HepG2 (cell line): ENCODE measurements around the gene MCM3. TPM values are rescaled to one million over a fixed set of nuclear protein-coding genes. Genes with fewer than 3 reads are reported as not detected.

ENCODE experiments used
- DZIP1 ChIP-seq: sonication (generic); formaldehyde crosslinking; IDR thresholded peaks from 2 replicates; pipeline ENCODE4 v1.5.0; 2020; ENCODE audit warnings: mild to moderate bottlenecking, missing genetic modification reagents
- ESRRA ChIP-seq: sonication (generic); formaldehyde crosslinking; IDR thresholded peaks from 2 replicates; pipeline ENCODE4 v1.5.1; 2020; ENCODE audit warnings: mild to moderate bottlenecking, low read depth, missing genetic modification reagents
- FOXA3 ChIP-seq: IDR thresholded peaks from 2 replicates; pipeline ENCODE4 v1.6.1; 2016; ENCODE audit warnings: missing genetic modification reagents, missing compliant biosample characterization
- GFI1 ChIP-seq: sonication (generic); formaldehyde crosslinking; IDR thresholded peaks from 2 replicates; pipeline ENCODE4 v1.5.0; 2020; ENCODE audit warnings: missing genetic modification reagents, mild to moderate bottlenecking, borderline replicate concordance
- GTF2F1 ChIP-seq: fragments of 150-350 bp; IDR thresholded peaks from 2 replicates; pipeline ENCODE4 v1.6.1; 2014; ENCODE audit warnings: low read length
- HMG20B ChIP-seq: conservative IDR thresholded peaks from 2 replicates; pipeline ENCODE4 v1.6.1; 2016; ENCODE audit warnings: missing genetic modification reagents, missing compliant biosample characterization
- KMT2A ChIP-seq: sonication (generic); formaldehyde crosslinking; IDR thresholded peaks from 2 replicates; pipeline ENCODE4 v1.4.0; 2020; ENCODE audit warnings: missing genetic modification reagents
- NKX3-1 ChIP-seq: sonication (generic); formaldehyde crosslinking; IDR thresholded peaks from 2 replicates; pipeline ENCODE4 v1.5.0; 2020; ENCODE audit warnings: missing genetic modification reagents
- PHF21A ChIP-seq: sonication (generic); formaldehyde crosslinking; IDR thresholded peaks from 2 replicates; pipeline ENCODE4 v1.5.0; 2020; ENCODE audit warnings: mild to moderate bottlenecking, missing genetic modification reagents
- POLR2AphosphoS5 ChIP-seq: IDR thresholded peaks from 2 replicates; pipeline ENCODE4 v1.6.1; 2012; ENCODE audit warnings: low read depth, low read length
- SALL1 ChIP-seq: sonication (generic); formaldehyde crosslinking; IDR thresholded peaks from 2 replicates; pipeline ENCODE4 v1.8.0; 2022; ENCODE audit warnings: mild to moderate bottlenecking, missing genetic modification reagents
- SOX5 ChIP-seq: IDR thresholded peaks from 2 replicates; pipeline ENCODE4 v1.6.1; 2016; ENCODE audit warnings: borderline replicate concordance
- SP1 ChIP-seq, 2 experiments: fragments of 450-650 bp in 1 of 2; sonication (generic) in 1 of 2; formaldehyde crosslinking in 1 of 2; IDR thresholded peaks; 2 replicates each; pipeline versions ENCODE4 v1.4.0 to v1.6.1; 2016 to 2020; ENCODE audit warnings: missing genetic modification reagents in 1 of 2
- TFDP2 ChIP-seq: sonication (generic); formaldehyde crosslinking; IDR thresholded peaks from 2 replicates; pipeline ENCODE4 v1.4.0; 2020; ENCODE audit warnings: missing genetic modification reagents
- ZNF543 ChIP-seq: sonication (generic); formaldehyde crosslinking; IDR thresholded peaks from 2 replicates; pipeline ENCODE4 v1.4.0; 2020; ENCODE audit warnings: mild to moderate bottlenecking, missing genetic modification reagents
- ZNF564 ChIP-seq: sonication (generic); formaldehyde crosslinking; IDR thresholded peaks from 2 replicates; pipeline ENCODE4 v1.8.1; 2023; ENCODE audit warnings: mild to moderate bottlenecking, missing genetic modification reagents
- ZNF777 ChIP-seq: sonication (generic); formaldehyde crosslinking; IDR thresholded peaks from 2 replicates; pipeline ENCODE4 v1.4.0; 2020; ENCODE audit warnings: missing genetic modification reagents
- ZSCAN5A ChIP-seq: sonication (generic); formaldehyde crosslinking; IDR thresholded peaks from 2 replicates; pipeline ENCODE4 v1.8.0; 2022; ENCODE audit warnings: mild to moderate bottlenecking, missing genetic modification reagents, borderline replicate concordance
- polyA plus RNA-seq, 8 experiments: library from polyadenylated mRNA; depleted of rRNA in 3 of 8; stranded (reverse) in 7 of 8; unstranded in 1 of 8; fragments of >200 nt; fragmentation: Illumina TruSeq in 4 of 8; extraction: Trizol in 4 of 8; gene quantifications; 2 replicates each; pipeline versions ENCODE4 v1.2.1 to v1.2.3, GENCODE V29; 2011 to 2016; ENCODE audit warnings: low read depth in 4 of 8, missing spikeins in 1 of 8, mixed read lengths in 1 of 8; ENCODE audit not compliant: insufficient read depth in 1 of 8
- total RNA-seq, 5 experiments: library from RNA; depleted of rRNA; stranded (reverse); fragments of >200 nt; fragmentation: Illumina TruSeq; extraction: Trizol; gene quantifications; 2 replicates each; pipeline ENCODE4 v1.2.3, GENCODE V29; 2016; ENCODE audit warnings: low read depth in 1 of 5
- TF ChIP-seq, protein P1 (sequence below): IDR thresholded peaks from 2 replicates; pipeline ENCODE4 v1.6.1; 2016; ENCODE audit warnings: missing genetic modification reagents, missing compliant biosample characterization
- TF ChIP-seq, protein P2 (sequence below): IDR thresholded peaks from 2 replicates; pipeline ENCODE4 v1.6.1; 2016; ENCODE audit warnings: missing compliant biosample characterization, missing genetic modification reagents, borderline replicate concordance

MCM3 gene
- total and polyA plus RNA-seq, 2 of the 13 experiments (the other 11 are each of a cell fraction or from before 2014, with no cell fraction given) = 164 to 288 TPM

DNA sequence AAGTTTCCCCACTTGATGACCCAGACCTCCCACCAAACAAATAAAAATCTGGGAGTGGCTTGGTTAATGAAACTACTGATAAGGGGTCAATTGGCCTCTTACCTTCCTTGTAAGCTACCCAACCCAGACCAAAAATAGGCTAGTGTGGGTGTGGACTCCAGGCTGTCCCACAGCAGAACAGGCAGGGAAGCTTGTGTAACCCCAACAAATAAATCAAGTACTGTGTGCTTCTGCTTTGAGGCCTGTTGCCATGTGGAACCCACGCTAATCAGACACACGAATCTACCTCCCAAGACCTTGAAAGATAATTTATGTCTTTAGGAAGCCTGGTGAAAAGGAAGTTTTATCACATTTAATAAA is 43.7 kb upstream of the MCM3 start (continued):
- no peak for TF ChIP-seq NKX3-1 (CRISPR knock-in tag)
- TF ChIP-seq DZIP1 (CRISPR knock-in tag) = no peak
- TF ChIP-seq ZNF564 (CRISPR knock-in tag) = no peak
- TF ChIP-seq ZNF543 = no peak
- peak; percentile 66 for TF ChIP-seq GFI1 (CRISPR knock-in tag)
- no peak; the same call in 1 of the 2 replicates for TF ChIP-seq ESRRA (CRISPR knock-in tag)
- TF ChIP-seq SOX5 (CRISPR knock-in tag) = peak; percentile 42; the same call in 1 of the 2 replicates
- peak; percentile 73 for TF ChIP-seq HMG20B (CRISPR knock-in tag)
- TF ChIP-seq, protein P1, sequence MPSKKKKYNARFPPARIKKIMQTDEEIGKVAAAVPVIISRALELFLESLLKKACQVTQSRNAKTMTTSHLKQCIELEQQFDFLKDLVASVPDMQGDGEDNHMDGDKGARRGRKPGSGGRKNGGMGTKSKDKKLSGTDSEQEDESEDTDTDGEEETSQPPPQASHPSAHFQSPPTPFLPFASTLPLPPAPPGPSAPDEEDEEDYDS (CRISPR knock-in tag) = peak; percentile 65
- TF ChIP-seq, protein P2, sequence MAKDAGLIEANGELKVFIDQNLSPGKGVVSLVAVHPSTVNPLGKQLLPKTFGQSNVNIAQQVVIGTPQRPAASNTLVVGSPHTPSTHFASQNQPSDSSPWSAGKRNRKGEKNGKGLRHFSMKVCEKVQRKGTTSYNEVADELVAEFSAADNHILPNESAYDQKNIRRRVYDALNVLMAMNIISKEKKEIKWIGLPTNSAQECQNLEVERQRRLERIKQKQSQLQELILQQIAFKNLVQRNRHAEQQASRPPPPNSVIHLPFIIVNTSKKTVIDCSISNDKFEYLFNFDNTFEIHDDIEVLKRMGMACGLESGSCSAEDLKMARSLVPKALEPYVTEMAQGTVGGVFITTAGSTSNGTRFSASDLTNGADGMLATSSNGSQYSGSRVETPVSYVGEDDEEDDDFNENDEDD (CRISPR knock-in tag) = 0 out of 2 replicates have a peak, but pooled peaks have one; percentile 67
- TF ChIP-seq FOXA3 (CRISPR knock-in tag) = peak; percentile 46; the same call in 1 of the 2 replicates
- peak; percentile 40; the same call in 1 of the 2 replicates for TF ChIP-seq TFDP2 (CRISPR knock-in tag)
- no peak for TF ChIP-seq ZSCAN5A (CRISPR knock-in tag)
- TF ChIP-seq PHF21A (CRISPR knock-in tag) = no peak
- no peak for TF ChIP-seq ZNF777 (CRISPR knock-in tag)
- 0 out of 2 replicates have a peak, but pooled peaks have one; percentile 23 for TF ChIP-seq KMT2A (CRISPR knock-in tag)
- TF ChIP-seq GTF2F1 = no peak
- TF ChIP-seq POLR2AphosphoS5 = 0 out of 2 replicates have a peak, but pooled peaks have one; percentile 23
- TF ChIP-seq SALL1 (CRISPR knock-in tag) = peak; percentile 25; the same call in 1 of the 2 replicates
- no peak for TF ChIP-seq SP1 (IDR thresholded peaks at IDR 0.05)
- TF ChIP-seq SP1 (CRISPR knock-in tag; IDR thresholded peaks at IDR 0.05) = peak; percentile 43
